Left renal cortex interstitium (tissue), 4 donors: Measurements from ENCODE around the gene CMSS1. TPM values are rescaled to one million over a fixed set of nuclear protein-coding genes. Genes with fewer than 3 reads are reported as not detected.

Source experiments
- DNase-seq, 4 donors: peaks; one replicate each; pipeline ENCODE4 v3.0.0-alpha.2; 2013; ENCODE audit warnings: low read depth in 4 of 4, low spot score in 2 of 4, missing footprints in 1 of 4
- polyA plus RNA-seq, 4 donors: library from polyadenylated mRNA; unstranded; fragments of 120-200 nt; gene quantifications; one replicate each; pipeline ENCODE4 v1.2.1, GENCODE V29; 2013; ENCODE audit not compliant: insufficient read length in 4 of 4

Gene CMSS1
- polyA plus RNA-seq, 4 donors, result 40.5 to 48.1 (median 44.9) TPM

DNA sequence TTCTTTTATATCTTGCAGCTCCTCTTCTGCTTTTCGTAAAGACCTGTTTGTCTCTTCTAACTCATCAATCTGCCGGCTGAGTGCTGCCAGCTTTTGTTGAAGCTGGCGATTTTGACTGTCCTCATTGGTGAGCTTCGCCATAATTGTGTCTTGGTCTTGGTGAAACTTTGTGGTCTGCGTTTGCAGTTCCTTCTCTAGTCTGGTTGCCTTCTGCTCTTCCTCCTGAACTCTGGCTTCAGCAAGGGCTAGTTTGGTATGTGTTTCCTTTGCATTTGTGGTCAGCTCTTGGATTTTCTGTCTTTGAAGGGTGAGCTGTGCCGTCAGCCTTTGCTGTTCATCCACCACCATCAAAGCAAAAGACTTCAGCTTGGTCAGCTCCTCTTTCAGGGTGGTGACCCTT, 32.9 kb downstream of the CMSS1 start:
- DNase-seq, result no peak

DNA sequence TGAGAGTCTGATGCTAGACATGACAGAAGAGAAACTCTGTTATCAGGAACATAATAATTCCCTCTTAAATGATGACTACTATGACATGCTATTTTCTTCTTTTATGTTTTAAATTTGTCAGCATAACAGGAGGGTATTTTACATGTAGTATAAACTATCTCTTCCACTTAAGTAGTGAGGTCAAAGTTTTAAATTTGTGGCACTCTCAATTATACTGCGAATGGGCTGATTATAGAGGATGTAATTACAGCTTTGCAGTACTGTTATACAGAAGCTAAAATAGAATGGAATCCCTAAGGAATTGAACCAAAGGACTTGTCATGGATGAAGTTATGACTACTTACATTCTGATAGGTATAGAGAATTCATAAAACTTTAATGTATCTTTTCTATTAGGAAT, 34.3 kb downstream of the CMSS1 start:
- no peak for DNase-seq

DNA sequence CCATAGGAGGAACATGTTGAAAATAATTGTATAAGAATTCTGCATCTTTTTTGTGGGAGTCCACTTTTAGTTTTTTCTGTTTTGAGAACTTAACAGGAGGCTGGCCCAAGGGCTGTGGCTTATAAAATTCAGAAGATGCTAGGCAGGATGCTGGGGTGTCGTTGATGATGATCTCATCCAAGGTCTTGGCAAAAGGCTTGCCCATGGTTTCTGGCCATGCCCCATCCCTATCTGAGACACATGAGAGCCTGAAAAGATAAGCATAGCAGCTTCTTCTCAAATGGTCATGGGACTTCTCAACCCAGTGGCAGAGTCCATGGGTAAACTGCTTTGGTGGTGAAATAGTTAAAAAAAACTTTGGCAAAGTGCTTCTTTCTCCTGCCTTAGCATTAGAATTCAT, 35.2 kb downstream of the CMSS1 start:
- DNase-seq, result no peak

DNA sequence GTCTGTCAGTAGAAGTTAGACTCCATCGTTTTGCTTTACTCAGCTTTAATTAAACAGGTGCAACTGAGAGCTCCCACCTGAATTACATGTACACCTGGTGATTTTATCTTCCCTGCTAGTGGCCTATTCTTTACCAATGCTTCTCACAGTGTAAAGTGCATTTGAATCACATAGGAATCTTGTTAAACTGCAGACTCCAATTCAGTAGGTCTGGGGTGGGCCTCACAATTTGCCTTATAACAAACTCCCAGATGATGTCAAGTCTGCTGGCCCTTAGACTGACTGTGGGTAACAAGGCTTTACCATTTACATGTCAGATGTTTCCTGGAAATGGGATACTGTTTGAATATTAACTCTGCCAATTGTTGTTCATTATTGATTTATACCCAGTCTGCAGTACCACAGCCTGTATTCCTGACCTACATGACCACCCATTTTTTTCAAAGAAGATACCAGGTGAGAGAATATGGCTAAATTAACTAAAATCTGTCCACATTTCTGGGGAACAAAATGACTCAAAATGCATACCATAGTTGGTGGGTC, 37.2 kb downstream of the CMSS1 start:
- no peak for DNase-seq

DNA sequence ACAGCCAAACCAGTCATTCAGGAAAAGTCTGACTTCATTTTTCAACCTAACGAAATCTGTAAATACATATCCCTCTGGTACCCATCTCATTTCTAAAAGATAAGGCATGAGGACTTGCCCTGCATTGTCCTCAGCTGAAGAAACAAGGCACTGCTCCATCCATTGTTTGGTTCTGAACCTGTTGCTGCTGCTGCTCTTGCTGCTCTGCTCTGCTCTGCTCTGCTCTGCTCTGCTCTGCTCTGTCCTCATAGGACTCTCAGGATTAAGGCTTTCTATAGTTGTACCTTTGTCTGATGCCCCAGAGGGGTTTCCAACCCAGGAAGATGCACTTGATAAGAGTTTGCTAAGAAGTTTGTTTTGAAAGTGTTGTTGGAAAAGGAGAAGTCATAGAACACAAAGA, 38.2 kb downstream of the CMSS1 start:
- DNase-seq, result no peak

DNA sequence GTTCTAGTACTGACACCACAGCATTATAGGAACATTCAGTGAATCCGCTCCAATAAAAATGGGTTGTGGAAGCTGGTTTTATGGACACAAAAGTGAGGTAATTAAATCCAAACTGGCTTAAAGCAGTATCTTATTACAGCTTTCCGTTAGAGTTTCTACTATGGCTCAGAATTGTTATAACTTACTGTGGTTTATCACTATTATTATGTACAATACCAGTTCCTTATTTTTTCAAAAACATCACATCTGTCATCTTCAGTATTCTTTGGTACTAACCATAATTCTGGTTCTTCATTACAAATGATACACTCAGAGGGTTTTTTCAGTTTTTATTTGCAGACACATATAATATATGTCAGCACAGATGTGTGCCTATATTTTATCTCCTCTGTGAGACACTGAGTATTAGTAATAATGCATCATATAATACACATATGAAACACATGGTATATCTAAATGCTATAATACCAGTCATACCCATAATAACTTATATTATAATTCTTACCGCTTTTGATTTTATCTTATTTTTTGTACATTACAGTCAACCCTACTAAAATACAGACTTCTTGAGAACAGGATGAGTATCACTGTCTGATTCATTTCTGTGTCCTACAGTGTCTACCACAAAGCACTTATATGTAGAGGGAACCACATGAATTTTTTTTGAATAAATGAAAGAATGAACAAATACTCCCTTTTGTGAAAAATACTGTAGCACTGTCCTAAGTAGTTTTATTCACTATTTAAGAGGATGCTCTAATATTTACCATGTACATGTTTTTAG, 39.0 kb downstream of the CMSS1 start:
- no peak for DNase-seq

DNA sequence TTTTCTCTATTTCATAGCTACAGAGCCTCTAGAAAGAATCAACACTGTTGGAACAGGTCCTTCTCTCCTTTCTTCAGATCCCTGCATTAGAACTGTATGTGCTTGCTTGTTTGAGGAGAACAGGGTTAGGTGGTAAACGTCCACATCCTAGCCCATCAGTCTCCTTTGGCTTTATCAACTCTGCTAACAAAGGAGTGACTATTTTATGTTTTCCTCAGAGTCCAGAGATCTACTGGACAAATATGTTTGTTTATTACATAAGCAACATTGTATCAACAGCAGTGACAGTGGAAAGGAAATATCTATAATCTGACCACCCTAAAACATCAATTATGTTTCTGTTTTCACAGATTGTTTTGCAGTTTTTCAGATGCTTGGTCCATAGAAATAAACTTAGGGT, 39.6 kb downstream of the CMSS1 start:
- no peak for DNase-seq

DNA sequence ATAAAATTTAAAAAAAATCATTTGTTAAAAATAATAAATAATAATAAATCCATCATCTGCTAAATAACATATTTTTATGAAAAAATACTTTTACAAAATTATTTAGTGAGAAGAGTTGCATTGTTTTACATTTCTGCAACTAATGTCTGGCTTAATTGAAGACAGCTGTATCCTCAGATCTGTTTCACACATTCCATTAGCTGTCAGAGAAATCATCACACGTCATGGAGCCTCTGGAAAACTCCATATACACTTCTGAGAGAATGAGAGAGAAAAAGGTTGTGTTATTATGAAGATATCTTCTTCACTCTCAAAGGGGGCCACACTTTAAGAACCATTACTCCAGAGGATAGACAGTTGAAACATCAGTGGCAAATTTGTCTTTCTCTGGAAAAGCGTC, 40.8 kb downstream of the CMSS1 start:
- no peak for DNase-seq

DNA sequence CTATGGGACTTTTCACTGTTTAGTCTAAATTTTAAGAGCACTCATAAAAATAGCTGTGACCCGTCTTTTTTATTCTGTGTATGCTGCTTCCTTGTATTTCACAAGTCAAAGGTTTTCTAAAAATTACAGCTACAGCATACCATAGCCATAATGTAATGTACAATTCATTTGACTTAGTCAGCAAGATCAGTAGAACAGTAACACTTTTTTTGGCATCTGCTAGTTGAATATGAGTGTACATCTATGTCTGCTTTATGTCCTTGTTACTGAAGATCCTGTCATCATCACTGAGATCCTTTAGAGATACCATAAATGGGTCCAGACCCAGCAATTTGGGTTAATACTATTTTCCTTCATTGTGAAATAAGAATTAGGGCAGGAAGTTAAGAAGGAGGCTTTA, 42.2 kb downstream of the CMSS1 start:
- DNase-seq, result no peak

DNA sequence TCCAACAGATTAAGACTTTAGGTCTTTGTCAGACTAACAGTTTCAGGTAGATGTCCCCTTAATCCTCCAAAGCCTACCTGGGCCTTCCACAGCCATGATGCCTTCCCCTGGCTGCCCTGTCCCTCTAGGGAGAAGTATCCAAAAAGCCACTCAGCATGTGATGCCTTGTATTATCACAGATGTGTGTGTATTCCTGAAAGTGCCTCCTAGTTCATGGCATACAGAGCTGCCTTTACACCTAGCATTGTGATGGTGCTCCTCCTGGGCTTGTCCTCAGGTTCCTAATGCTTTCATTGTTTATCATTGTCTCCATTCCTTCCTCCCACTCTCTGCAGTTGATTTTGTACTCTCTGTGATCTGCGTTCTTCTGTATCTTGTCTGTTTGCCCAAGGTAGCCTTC, 43.6 kb downstream of the CMSS1 start:
- DNase-seq, result no peak

DNA sequence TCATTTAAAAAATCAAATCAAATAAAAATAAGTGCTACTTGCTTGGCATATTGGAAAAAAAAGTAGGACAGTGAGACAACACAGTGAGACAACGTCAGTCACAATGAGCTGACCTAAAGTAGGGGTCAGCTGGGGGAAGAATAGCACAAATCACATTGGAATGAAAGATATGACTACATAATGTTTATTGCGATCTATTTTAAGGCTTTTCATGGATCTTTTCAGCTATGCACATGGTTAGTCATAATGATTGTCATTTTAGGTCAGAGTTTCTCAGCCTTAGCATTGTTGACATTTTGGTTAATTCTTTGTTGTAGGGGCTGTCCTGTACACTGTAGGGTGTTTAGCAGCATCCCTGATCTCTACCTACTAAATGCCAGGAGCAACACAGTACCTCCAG, 44.5 kb downstream of the CMSS1 start:
- DNase-seq, result no peak

DNA sequence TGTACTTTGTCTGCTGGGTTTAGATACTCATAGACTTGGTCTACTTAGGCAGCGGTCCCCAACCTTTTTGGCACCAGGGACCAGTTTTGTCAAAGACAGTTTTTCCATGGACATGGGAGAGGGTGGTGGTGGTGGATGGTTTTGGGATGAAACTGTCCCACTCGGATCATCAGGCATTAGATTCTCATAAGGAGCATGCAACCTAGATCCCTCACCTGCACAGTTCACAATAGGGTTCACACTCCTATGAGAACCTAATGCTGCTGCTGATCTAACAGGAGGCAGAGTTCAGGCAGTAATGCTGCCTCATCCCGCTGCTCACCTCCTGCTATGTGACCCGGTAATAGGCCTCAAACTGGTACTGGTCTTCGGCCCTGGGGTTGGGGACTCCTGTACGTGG, 45.3 kb downstream of the CMSS1 start:
- DNase-seq, result no peak

DNA sequence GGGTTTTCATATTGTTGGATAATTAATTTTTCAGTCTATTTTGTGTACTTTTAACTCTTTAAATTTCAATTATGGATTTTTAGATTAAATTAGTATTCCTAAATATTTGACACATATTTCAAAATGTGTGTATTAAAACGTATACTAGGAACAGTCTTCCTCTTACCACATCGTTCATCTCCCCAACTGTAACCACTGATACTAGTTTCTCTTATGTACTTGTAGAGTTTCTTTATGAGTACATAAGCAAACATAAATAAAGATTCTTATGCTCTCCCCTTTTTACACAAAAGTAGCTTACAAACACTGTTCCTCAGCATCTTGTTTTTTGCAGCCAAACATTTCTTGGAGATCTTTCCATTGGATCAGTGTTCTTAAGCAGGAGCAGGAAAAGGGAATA, 45.9 kb downstream of the CMSS1 start:
- no peak for DNase-seq

DNA sequence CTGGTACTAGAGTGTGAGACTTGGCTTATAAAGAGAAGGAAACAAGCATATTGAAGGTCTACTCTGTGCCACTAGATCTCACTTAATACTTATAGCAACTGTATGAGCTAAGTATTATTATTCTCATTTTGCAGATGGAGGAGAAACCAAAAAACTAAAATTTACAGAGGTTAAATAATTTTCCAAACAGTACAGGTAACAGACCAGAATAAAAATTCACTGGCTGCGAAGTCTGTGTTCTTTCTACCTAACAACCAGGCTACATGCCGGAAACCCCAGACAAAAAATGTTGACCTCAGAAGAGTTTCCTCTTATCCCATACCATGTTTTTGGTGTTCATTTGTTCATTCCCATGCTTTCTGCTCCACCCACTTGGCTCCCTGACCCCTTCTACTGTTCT, 46.6 kb downstream of the CMSS1 start:
- no peak for DNase-seq

DNA sequence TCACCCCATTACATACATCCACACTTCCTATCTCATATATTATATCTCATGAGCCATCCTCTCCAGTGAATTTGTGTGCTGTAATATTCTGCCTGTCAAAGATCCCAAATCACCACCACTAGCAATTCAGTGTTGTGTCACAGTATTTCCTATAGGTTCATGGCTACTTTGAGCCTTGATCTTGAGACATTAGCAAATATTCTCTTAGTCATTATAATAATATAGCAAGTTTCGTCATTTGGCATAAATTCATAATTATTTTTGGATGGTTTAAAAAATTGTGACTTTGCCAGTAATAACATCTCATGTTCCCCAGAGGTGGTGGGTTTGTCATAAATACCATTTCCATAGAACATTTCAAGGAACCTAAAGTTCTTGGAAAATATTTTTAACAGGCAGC, 47.7 kb downstream of the CMSS1 start:
- DNase-seq, result no peak

DNA sequence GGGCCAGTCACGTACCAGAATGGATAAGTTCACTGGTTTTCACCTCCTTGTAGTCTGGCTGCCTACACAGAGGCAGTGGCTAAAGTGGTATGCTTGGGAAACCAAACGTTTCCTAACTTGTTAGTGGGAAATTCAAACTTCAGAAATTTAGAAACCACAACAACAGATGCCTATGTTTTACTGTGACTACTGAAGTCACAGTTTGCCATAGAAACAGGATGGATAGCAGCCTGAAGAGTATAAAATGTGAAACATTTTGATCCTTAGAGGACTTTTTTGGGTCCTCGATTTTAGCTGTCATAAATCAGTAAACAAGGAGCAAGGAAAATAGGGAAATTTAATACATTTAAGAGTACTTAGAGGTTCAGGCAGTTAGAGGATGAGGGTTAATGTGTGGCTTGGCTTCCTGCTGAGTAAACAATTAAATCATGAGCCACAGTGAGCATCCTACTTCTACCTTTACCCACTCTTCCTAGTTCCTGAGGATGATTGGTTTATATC, 48.6 kb downstream of the CMSS1 start:
- no peak for DNase-seq

DNA sequence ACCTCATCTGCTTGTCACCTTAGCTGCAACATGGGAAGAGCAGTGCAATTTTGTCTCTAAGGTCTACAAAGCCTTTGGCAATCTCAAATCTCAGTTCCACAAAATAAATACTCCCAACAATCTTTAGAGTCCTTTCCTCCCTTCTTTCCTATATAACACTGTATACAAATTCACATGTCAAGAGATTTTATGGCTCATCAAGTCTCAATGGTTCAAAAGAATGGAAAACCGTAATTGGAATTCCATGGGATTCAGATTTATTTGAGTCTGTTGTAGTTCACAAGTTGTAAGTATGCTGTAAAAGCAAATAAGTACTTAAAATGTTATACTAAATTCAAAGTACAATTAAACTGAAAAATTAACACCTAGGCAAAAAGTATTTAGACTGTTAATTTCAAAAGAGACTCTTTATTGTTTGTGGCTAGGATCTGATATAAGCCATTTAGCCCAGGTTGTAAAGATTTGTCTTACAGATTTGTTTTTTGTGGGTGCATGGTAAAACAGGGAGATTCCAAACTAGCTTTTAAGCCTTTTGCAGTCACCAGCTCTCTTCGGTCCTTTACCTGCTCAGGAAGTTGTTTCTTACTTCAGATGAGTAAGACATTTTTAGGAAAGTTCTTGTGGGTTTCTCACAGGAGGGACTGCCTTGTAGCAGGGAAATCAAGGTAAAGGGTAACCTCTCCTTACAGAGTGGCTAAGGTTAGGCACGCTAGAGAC, 50.1 kb downstream of the CMSS1 start:
- no peak for DNase-seq

DNA sequence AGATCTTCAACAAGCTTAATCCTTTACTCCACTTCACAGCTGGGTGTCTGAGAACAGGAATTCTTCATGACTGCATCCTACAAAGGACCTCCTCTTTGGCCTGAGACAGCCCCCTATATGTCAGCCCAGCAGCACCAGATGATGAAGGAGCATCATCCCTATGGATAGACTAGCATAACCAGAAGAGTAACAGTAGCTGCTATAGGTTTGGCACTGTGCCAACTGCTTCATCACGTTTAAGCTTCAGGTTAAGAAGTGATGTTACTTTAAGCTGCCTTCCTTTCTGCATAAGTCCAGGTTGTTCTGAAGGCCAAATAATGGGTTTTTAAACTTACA, 50.6 kb downstream of the CMSS1 start:
- no peak for DNase-seq

DNA sequence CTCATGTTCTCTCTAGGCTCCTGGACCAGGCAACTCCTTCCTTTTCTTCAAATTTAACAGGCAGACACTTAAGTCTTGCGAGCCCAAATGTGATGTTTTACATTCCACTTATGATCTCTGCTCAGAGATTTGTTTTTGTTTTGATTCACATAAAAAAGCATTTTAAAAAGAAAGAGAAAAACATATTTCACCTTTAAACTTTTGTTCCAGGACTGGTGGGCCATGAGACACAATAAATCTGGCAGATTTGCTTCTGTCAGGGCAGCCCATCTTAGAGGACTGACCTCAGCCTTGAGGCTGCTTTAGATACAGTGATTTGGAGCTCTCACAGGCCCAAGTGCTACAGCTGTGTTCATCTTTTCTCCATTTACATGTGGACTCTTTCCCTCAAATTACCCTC, 52.0 kb downstream of the CMSS1 start:
- no peak for DNase-seq

DNA sequence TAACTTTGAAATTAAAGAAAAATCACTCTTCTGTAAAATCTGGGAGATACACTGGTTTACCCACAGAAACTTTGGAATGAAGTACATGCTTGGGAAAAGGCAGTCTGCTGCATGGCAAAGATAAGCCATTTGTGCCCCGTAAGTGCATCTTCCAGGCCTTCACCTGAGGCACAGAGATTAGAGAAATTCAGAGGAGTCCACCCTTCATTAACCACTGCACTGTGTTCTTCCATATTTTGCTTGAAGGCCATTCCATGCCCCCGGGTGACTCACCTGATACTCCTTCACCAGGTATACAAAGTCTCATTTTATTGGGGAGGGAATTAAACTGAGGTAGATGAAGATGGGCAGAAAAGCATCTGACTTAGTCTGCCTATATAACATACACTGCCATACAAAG, 53.0 kb downstream of the CMSS1 start:
- no peak for DNase-seq

DNA sequence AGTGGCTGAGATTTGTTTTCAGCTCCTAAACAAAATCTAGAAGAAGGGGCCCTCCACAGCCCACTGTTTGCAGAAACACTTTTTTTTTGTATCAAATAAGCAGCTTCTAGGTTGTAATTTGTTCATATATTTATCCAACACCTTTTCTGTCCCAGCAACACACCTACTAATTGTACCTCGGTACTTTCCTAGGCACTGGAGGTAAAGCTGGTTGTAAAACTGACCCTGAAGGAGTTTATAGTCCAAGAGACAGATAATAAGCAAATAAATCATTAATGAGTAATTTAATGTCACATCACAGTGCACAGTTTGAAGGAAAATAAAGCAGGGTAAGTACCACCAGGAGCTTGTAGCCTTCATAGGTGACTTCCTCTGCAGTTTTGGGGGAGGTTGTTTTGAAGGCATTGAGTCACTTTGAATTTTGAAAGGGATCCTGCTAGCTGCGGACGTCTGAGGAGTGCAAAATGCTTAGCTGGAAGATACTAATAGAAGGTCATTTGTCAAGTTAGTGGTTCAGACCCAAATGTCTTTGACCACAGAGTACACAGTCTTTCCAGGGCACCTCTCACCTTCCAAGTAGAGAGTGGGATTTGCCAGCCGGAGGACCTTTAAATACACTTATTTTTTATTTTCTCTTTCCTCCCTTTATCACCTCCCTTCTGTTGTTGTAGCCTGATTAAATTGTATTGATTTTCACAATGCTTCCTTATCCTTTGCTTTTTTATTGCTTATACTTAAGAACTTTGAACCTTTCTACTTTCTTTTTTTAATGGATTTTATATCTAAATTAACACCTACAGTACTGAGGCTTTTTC, 53.8 kb downstream of the CMSS1 start:
- DNase-seq, result no peak
